ENCODE data around the gene PHF21A.

GRCh38 chr11:46122945-46123715 lies 1.9 kb upstream of the PHF21A start:
- TF ChIP-seq CTCF (IDR thresholded peaks at IDR 0.05 in 4 of 5, conservative IDR thresholded peaks at IDR 0.05 in 1 of 5), result no peak
- TF ChIP-seq POLR2A (IDR thresholded peaks at IDR 0.05), result no peak

Data from gastrocnemius medialis (tissue), 4 donors.